GM12872 (cell line): ENCODE measurements around the gene CEPT1.

Experiments
- CTCF ChIP-seq: IDR thresholded peaks from 3 replicates; pipeline ENCODE4 v1.5.1; 2011; ENCODE audit warnings: low read depth, mild to moderate bottlenecking, low read length, moderate library complexity; ENCODE audit not compliant: insufficient read depth

CEPT1 gene

GRCh38 chr1:111141245-111142220 is 1.5 kb downstream of the CEPT1 start:
- no peak for TF ChIP-seq CTCF

- TF ChIP-seq CTCF: no peak
Observed at GRCh38 chr1:111142356-111142975, 2.4 kb downstream of the CEPT1 start.

GRCh38 chr1:111145542-111145941 is 5.5 kb downstream of the CEPT1 start:
- TF ChIP-seq CTCF: no peak

GRCh38 chr1:111145963-111146768 is 6.1 kb downstream of the CEPT1 start:
- TF ChIP-seq CTCF: no peak

GRCh38 chr1:111147948-111148347 is 7.9 kb downstream of the CEPT1 start:
- no peak for TF ChIP-seq CTCF

- TF ChIP-seq CTCF: no peak
Observed at GRCh38 chr1:111148376-111148881, 8.4 kb downstream of the CEPT1 start.

GRCh38 chr1:111151838-111152237 is 11.8 kb downstream of the CEPT1 start:
- TF ChIP-seq CTCF: no peak
